HG02943 (cell line): ENCODE results near the gene KRTAP9-8.
"Not testable (repeated sequence)": the region's sequence is repeated elsewhere in the genome, so short reads cannot be mapped to it uniquely, and the experiment has no call there.

Source experiments
- ATAC-seq: cut with Tn5 transposase; IDR thresholded peaks from one replicate; pipeline ENCODE4 v1.9.1; 2021; ENCODE audit warnings: mild to moderate bottlenecking, low read depth, moderate library complexity; ENCODE audit not compliant: unreplicated experiment

Gene KRTAP9-8

GRCh38 chr17:41255381-41256290 lies 17.8 kb downstream of the KRTAP9-8 start, which contains the start of gene KRTAP9-9:
TSS of gene KRTAP9-9 (plus strand) at chr17:41255384.
- not testable (repeated sequence) for ATAC-seq

GRCh38 chr17:41256291-41256685 lies 18.5 kb downstream of the KRTAP9-8 start:
- no peak for ATAC-seq

GRCh38 chr17:41258406-41258805 lies 20.6 kb downstream of the KRTAP9-8 start:
- ATAC-seq = no peak

- no peak for ATAC-seq
These were observed 25.4 kb downstream of the KRTAP9-8 start for GRCh38 chr17:41263212-41263611.

- no peak for ATAC-seq
These were observed 26.8 kb downstream of the KRTAP9-8 start for GRCh38 chr17:41264599-41264998.

- ATAC-seq = no peak
These were observed 27.3 kb downstream of the KRTAP9-8 start, which contains the start of gene KRTAP9-6 for GRCh38 chr17:41265078-41265477. TSS of gene KRTAP9-6 (plus strand) at chr17:41265378. CDS start at chr17:41265378, 0 bp downstream.

- no peak for ATAC-seq
These were observed 29.9 kb downstream of the KRTAP9-8 start for GRCh38 chr17:41267711-41268110.

- ATAC-seq = not testable (repeated sequence)
These were observed 33.5 kb downstream of the KRTAP9-8 start for GRCh38 chr17:41271323-41271722.

- ATAC-seq = no peak
These were observed 34.1 kb downstream of the KRTAP9-8 start for GRCh38 chr17:41271858-41272257.

- not testable (repeated sequence) for ATAC-seq
These were observed 37.9 kb downstream of the KRTAP9-8 start, which contains the start of gene KRTAP9-7 for GRCh38 chr17:41275648-41276190. TSS of gene KRTAP9-7 (plus strand) at chr17:41275698. CDS start at chr17:41275698, 0 bp downstream.

- ATAC-seq = no peak
These were observed 40.6 kb downstream of the KRTAP9-8 start for GRCh38 chr17:41278176-41278955.

- ATAC-seq = no peak
These were observed 46.2 kb downstream of the KRTAP9-8 start for GRCh38 chr17:41284043-41284442.

- no peak for ATAC-seq
These were observed 46.7 kb downstream of the KRTAP9-8 start for GRCh38 chr17:41284546-41284945.

GRCh38 chr17:41287050-41287449 lies 49.3 kb downstream of the KRTAP9-8 start:
- ATAC-seq = no peak
